Aorta (tissue), 5 donors: Measurements from ENCODE around the gene TMEM253. TPM values are rescaled to one million over a fixed set of nuclear protein-coding genes. Genes with fewer than 3 reads are reported as not detected.

Experiments used
- ATAC-seq: fragments of 200-7000 bp; cut with Tn5 transposase; one replicate; pipeline ENCODE4 v1.9.1; 2022; ENCODE audit warnings: moderate library complexity; ENCODE audit not compliant: low FRiP score
- DNase-seq, 2 donors: peaks; one replicate each; pipeline ENCODE4 v3.0.0-alpha.2; 2020
- H3K27ac ChIP-seq, 2 donors: one replicate each; pipeline ENCODE4 v1.5.1; 2013; ENCODE audit warnings: low read length in 2 of 2, mild to moderate bottlenecking in 2 of 2, moderate library complexity in 2 of 2, control low read depth in 1 of 2, inconsistent platforms in 1 of 2, low read depth in 1 of 2
- H3K27me3 ChIP-seq, 2 donors: one replicate each; pipeline ENCODE4 v1.6.1; 2013; ENCODE audit warnings: control low read depth in 1 of 2, low read length in 1 of 2, mild to moderate bottlenecking in 1 of 2, moderate library complexity in 1 of 2; ENCODE audit not compliant: insufficient read depth in 2 of 2, control insufficient read depth in 1 of 2
- H3K36me3 ChIP-seq, 2 donors: one replicate each; pipeline ENCODE4 v1.6.1; 2013; ENCODE audit warnings: control low read depth in 1 of 2, low read length in 1 of 2, mild to moderate bottlenecking in 1 of 2; ENCODE audit not compliant: insufficient read depth in 2 of 2, control insufficient read depth in 1 of 2
- H3K4me1 ChIP-seq, 2 donors: one replicate each; pipeline ENCODE4 v1.6.1; 2013; ENCODE audit warnings: low read length in 2 of 2, control low read depth in 1 of 2, mild to moderate bottlenecking in 1 of 2, moderate library complexity in 1 of 2; ENCODE audit not compliant: insufficient read depth in 2 of 2, control insufficient read depth in 1 of 2
- H3K4me3 ChIP-seq, 2 donors: one replicate each; pipeline ENCODE4 v1.5.1; 2013; ENCODE audit warnings: low read length in 2 of 2, control low read depth in 1 of 2, mild to moderate bottlenecking in 1 of 2
- H3K9me3 ChIP-seq: one replicate; pipeline ENCODE4 v1.6.1; 2013; ENCODE audit warnings: mild to moderate bottlenecking, low read length; ENCODE audit not compliant: control insufficient read depth
- WGBS, 2 donors: extraction: QIAGEN DNeasy Blood & Tissue Kit; methylation state at CpG; one replicate each; pipeline ENCODE4 v1.1.7; 2013; 5-methylcytosine and 5-hydroxymethylcytosine counted together
- intact Hi-C, 2 donors: fragments of 100-400 bp; cut with DNase I; formaldehyde crosslinking; loops; one replicate each; pipeline versions ENCODE4 v1.14.2 to v1.15.0; 2022
- long read RNA-seq, 2 donors: library from polyadenylated mRNA; unstranded; transcript quantifications; one replicate each; pipeline ENCODE4 v2.0.0, GENCODE V29; 2020 to 2021
- polyA plus RNA-seq, 2 donors: library from polyadenylated mRNA; stranded (reverse); fragments of 200-250 nt; gene quantifications; one replicate each; pipeline ENCODE4 v1.2.3, GENCODE V29; 2013
- total RNA-seq, 2 donors: library from RNA; stranded (reverse); fragmentation: NEBNext Ultra II Directional; extraction: Animal tissue kit (Norgen Biotek cat#: 25700); gene quantifications; one replicate each; pipeline ENCODE4 v1.2.1, GENCODE V29; 2021
- donor health status: healthy with polysubstance abuse.
- donor health status: Bipolar disorder and iron deficiency.
- donor health status: DM: no; HTN: no; CAD: no.
- donor health status: DM: no; HTN: no; CAD: no.
- donor health status: DM: yes; HTN: yes; CAD: no.

The TMEM253 gene
- total RNA-seq (not detected), polyA plus RNA-seq (1 to 10 TPM in 1 of 2 donors, under 1 TPM in 1; 0.64 to 6.4 TPM)
- long read RNA-seq, donor 1: 0 reads
- long read RNA-seq, donor 2: 0 reads

- Histone ChIP-seq H3K36me3 (no peaks in the 10 kb centered on the region), H3K4me3 (no peak within 1 kb of the TSS), H3K4me1 (no peaks in the 10 kb centered on the region), H3K27ac (peak within 1 kb of the TSS in 1 of 2 donors; percentile 56), H3K27me3 (no peaks in the 10 kb centered on the region), H3K9me3 (no peaks in the 10 kb centered on the region)
- intact Hi-C loops: no loop called here
- DNase-seq: no peak
- 86 to 89% methylated on average over 5 of the region's 5 CpGs for WGBS, 2 donors
- ATAC-seq: no peak
Measured at GRCh38 chr14:21100931-21101330, at the start of gene TMEM253. TSS of gene TMEM253 (plus strand) at chr14:21101066. CDS start at chr14:21101344, 278 bp downstream.

- H3K4me1 ChIP-seq: no peaks in the 10 kb centered on the region
- 91 to 93% methylated on average over 20 of the region's 20 CpGs for WGBS, 2 donors
- H3K4me3 ChIP-seq: no peak overlapping the region
- H3K27me3 ChIP-seq: no peaks in the 10 kb centered on the region
- no peak overlapping the region for H3K27ac ChIP-seq
- no peaks in the 10 kb centered on the region for H3K36me3 ChIP-seq
- no peaks in the 10 kb centered on the region for H3K9me3 ChIP-seq
- ATAC-seq (no peak), DNase-seq (no peak)
- intact Hi-C loops: no loop called here
Measured at GRCh38 chr14:21053184-21054122, 47.4 kb upstream of the TMEM253 start.

GRCh38 chr14:21054123-21054767 is 46.6 kb upstream of the TMEM253 start:
- 74 to 75% methylated on average over 3 of the region's 3 CpGs for WGBS, 2 donors
- Histone ChIP-seq H3K4me1 (no peaks in the 10 kb centered on the region), H3K4me3 (no peak overlapping the region), H3K27ac (no peak overlapping the region), H3K27me3 (no peaks in the 10 kb centered on the region), H3K36me3 (no peaks in the 10 kb centered on the region), H3K9me3 (no peaks in the 10 kb centered on the region)
- DNase-seq (no peak), ATAC-seq (no peak)
- intact Hi-C loops: no loop called here

- Histone ChIP-seq H3K9me3 (no peaks in the 10 kb centered on the region), H3K27me3 (no peaks in the 10 kb centered on the region), H3K36me3 (no peaks in the 10 kb centered on the region), H3K4me3 (no peak overlapping the region), H3K27ac (no peak overlapping the region), H3K4me1 (no peaks in the 10 kb centered on the region)
- 74 to 78% methylated on average over 4 of the region's 4 CpGs for WGBS, 2 donors
- ATAC-seq (no peak), DNase-seq (no peak)
- intact Hi-C loops: no loop called here
Measured at GRCh38 chr14:21054768-21055145, 46.1 kb upstream of the TMEM253 start.

GRCh38 chr14:21055432-21056117 is 45.3 kb upstream of the TMEM253 start:
- Histone ChIP-seq H3K27me3 (no peaks in the 10 kb centered on the region), H3K36me3 (no peaks in the 10 kb centered on the region), H3K9me3 (no peaks in the 10 kb centered on the region), H3K27ac (no peak overlapping the region), H3K4me3 (no peak overlapping the region), H3K4me1 (no peaks in the 10 kb centered on the region)
- 53 to 57% methylated on average over 5 of the region's 5 CpGs for WGBS, 2 donors
- ATAC-seq (no peak), DNase-seq (no peak)
- intact Hi-C loops: no loop called here

- H3K36me3 ChIP-seq: no peaks in the 10 kb centered on the region
- H3K9me3 ChIP-seq: no peaks in the 10 kb centered on the region
- WGBS, 2 donors: 85 to 87% methylated on average over 10 of the region's 10 CpGs
- no peaks in the 10 kb centered on the region for H3K4me1 ChIP-seq
- DNase-seq (no peak), ATAC-seq (no peak)
- no peak overlapping the region for H3K4me3 ChIP-seq
- no peaks in the 10 kb centered on the region for H3K27me3 ChIP-seq
- intact Hi-C loops: no loop called here
- H3K27ac ChIP-seq: no peak overlapping the region
Measured at GRCh38 chr14:21056520-21057163, 44.2 kb upstream of the TMEM253 start.

- Histone ChIP-seq H3K4me3 (no peak within 1 kb of the TSS), H3K4me1 (no peaks in the 10 kb centered on the region), H3K36me3 (no peaks in the 10 kb centered on the region), H3K27ac (no peak within 1 kb of the TSS), H3K9me3 (no peaks in the 10 kb centered on the region), H3K27me3 (no peaks in the 10 kb centered on the region)
- WGBS, 2 donors: 64 to 74% methylated on average over 8 of the region's 8 CpGs
- ATAC-seq (peak; percentile 40), DNase-seq (no peak)
- intact Hi-C loops: no loop called here
Measured at GRCh38 chr14:21057803-21058675, 42.8 kb upstream of the TMEM253 start, which contains the start of gene RNASE8. TSS of gene RNASE8 (plus strand) at chr14:21057822. CDS start at chr14:21057893, 71 bp downstream.
